ENCODE results near the gene MAGEA1.

The MAGEA1 gene

GRCh38 chrX:153153516-153153915 lies 25.6 kb upstream of the MAGEA1 start:
- no peaks in the 10 kb centered on the region for H3K79me1 ChIP-seq (ENCODE audit: low read depth, low read length)
- H3K23ac ChIP-seq (ENCODE audit: low read depth, low read length, poor library complexity), result no peak overlapping the region
- no peaks in the 10 kb centered on the region for H3K36me3 ChIP-seq (replicated peaks in 1 of 2; ENCODE audit: control insufficient read depth in 2 of 2, insufficient read depth in 2 of 2, low read length in 2 of 2)
- no peak overlapping the region for H3K4me2 ChIP-seq (ENCODE audit: insufficient read depth, low read length, poor library complexity, severe bottlenecking)
- no peak overlapping the region for H3K14ac ChIP-seq (ENCODE audit: low read length)
- H4K8ac ChIP-seq (ENCODE audit: low read depth, low read length), result no peak overlapping the region
- H2BK120ac ChIP-seq (ENCODE audit: low read depth, low read length), result no peak overlapping the region
- H3K4me1 ChIP-seq (ENCODE audit: control insufficient read depth in 2 of 2, insufficient read depth in 1 of 2, low read depth in 1 of 2, low read length in 2 of 2), result no peaks in the 10 kb centered on the region
- no peak overlapping the region for H2BK12ac ChIP-seq (ENCODE audit: low read length)
- no peak overlapping the region for H4K91ac ChIP-seq (ENCODE audit: low read depth, low read length, poor library complexity)
- DNase-seq (ENCODE audit: low spot score), result no peak
- no peaks in the 10 kb centered on the region for H3K9me3 ChIP-seq (replicated peaks in 1 of 2; ENCODE audit: control insufficient read depth in 2 of 2, insufficient read depth in 1 of 2, low read depth in 1 of 2, low read length in 2 of 2)
- no peak overlapping the region for H3K9ac ChIP-seq (ENCODE audit: low read depth, low read length, poor library complexity)
- H2BK5ac ChIP-seq (ENCODE audit: low read length), result no peak overlapping the region
- no peak overlapping the region for H3K4me3 ChIP-seq (ENCODE audit: low read length in 2 of 2)
- no peak overlapping the region for H2BK15ac ChIP-seq (ENCODE audit: low read length)
- no peak overlapping the region for H3K4ac ChIP-seq (ENCODE audit: low read length)
- H2AFZ ChIP-seq (ENCODE audit: low read length), result no peak overlapping the region
- no CpG with 5 or more reads among the region's 3 CpGs for WGBS, 2 donors (ENCODE audit: extremely low coverage in 2 of 2, insufficient read length in 2 of 2, insufficient replicate concordance in 1 of 2)
- no peak overlapping the region for H3K18ac ChIP-seq (ENCODE audit: low read length)
- H3K27ac ChIP-seq (replicated peaks; ENCODE audit: low read length), result no peak overlapping the region
- H2AK5ac ChIP-seq (ENCODE audit: low read depth, low read length), result no peak overlapping the region
- H3K27me3 ChIP-seq (ENCODE audit: control insufficient read depth in 3 of 3, insufficient read depth in 3 of 3, low read depth in 1 of 3, low read length in 3 of 3), result peaks cover 0 to 22% (median 0%) of the 10 kb centered on the region in 3 experiments

GRCh38 chrX:153157450-153157849 lies 21.6 kb upstream of the MAGEA1 start:
- Histone ChIP-seq H3K9ac (ENCODE audit: low read depth, low read length, poor library complexity) (no peak overlapping the region), H2BK15ac (ENCODE audit: low read length) (no peak overlapping the region), H3K4me1 (ENCODE audit: control insufficient read depth in 2 of 2, insufficient read depth in 1 of 2, low read depth in 1 of 2, low read length in 2 of 2) (no peaks in the 10 kb centered on the region), H4K91ac (ENCODE audit: low read depth, low read length, poor library complexity) (no peak overlapping the region), H4K8ac (ENCODE audit: low read depth, low read length) (no peak overlapping the region), H3K27me3 (ENCODE audit: control insufficient read depth in 3 of 3, insufficient read depth in 3 of 3, low read depth in 1 of 3, low read length in 3 of 3) (peaks cover 0 to 32% (median 0%) of the 10 kb centered on the region in 3 experiments), H2BK5ac (ENCODE audit: low read length) (no peak overlapping the region), H3K9me3 (replicated peaks in 1 of 2; ENCODE audit: control insufficient read depth in 2 of 2, insufficient read depth in 1 of 2, low read depth in 1 of 2, low read length in 2 of 2) (no peaks in the 10 kb centered on the region), H3K4ac (ENCODE audit: low read length) (no peak overlapping the region), H3K79me1 (ENCODE audit: low read depth, low read length) (no peaks in the 10 kb centered on the region), H3K18ac (ENCODE audit: low read length) (no peak overlapping the region), H2AK5ac (ENCODE audit: low read depth, low read length) (no peak overlapping the region), H3K4me2 (ENCODE audit: insufficient read depth, low read length, poor library complexity, severe bottlenecking) (no peak overlapping the region), H3K27ac (replicated peaks; ENCODE audit: low read length) (no peak overlapping the region), H2BK12ac (ENCODE audit: low read length) (no peak overlapping the region), H3K14ac (ENCODE audit: low read length) (no peak overlapping the region), H3K4me3 (ENCODE audit: low read length in 2 of 2) (no peak overlapping the region), H2AFZ (ENCODE audit: low read length) (no peak overlapping the region), H2BK120ac (ENCODE audit: low read depth, low read length) (no peak overlapping the region), H3K23ac (ENCODE audit: low read depth, low read length, poor library complexity) (no peak overlapping the region), H3K36me3 (replicated peaks in 1 of 2; ENCODE audit: control insufficient read depth in 2 of 2, insufficient read depth in 2 of 2, low read length in 2 of 2) (no peaks in the 10 kb centered on the region)
- DNase-seq (ENCODE audit: low spot score), result no peak
- WGBS, 2 donors (ENCODE audit: extremely low coverage in 2 of 2, insufficient read length in 2 of 2, insufficient replicate concordance in 1 of 2), result no CpG with 5 or more reads among the region's 5 CpGs

GRCh38 chrX:153158319-153158718 lies 20.8 kb upstream of the MAGEA1 start:
- no peak for DNase-seq (ENCODE audit: low spot score)
- Histone ChIP-seq H2BK15ac (ENCODE audit: low read length) (no peak overlapping the region), H3K36me3 (replicated peaks in 1 of 2; ENCODE audit: control insufficient read depth in 2 of 2, insufficient read depth in 2 of 2, low read length in 2 of 2) (no peaks in the 10 kb centered on the region), H3K18ac (ENCODE audit: low read length) (no peak overlapping the region), H3K9me3 (replicated peaks in 1 of 2; ENCODE audit: control insufficient read depth in 2 of 2, insufficient read depth in 1 of 2, low read depth in 1 of 2, low read length in 2 of 2) (no peaks in the 10 kb centered on the region), H3K23ac (ENCODE audit: low read depth, low read length, poor library complexity) (no peak overlapping the region), H2BK12ac (ENCODE audit: low read length) (no peak overlapping the region), H4K8ac (ENCODE audit: low read depth, low read length) (no peak overlapping the region), H2AFZ (ENCODE audit: low read length) (no peak overlapping the region), H2AK5ac (ENCODE audit: low read depth, low read length) (no peak overlapping the region), H3K4me2 (ENCODE audit: insufficient read depth, low read length, poor library complexity, severe bottlenecking) (no peak overlapping the region), H3K79me1 (ENCODE audit: low read depth, low read length) (no peaks in the 10 kb centered on the region), H2BK5ac (ENCODE audit: low read length) (no peak overlapping the region), H3K4me3 (ENCODE audit: low read length in 2 of 2) (no peak overlapping the region), H4K91ac (ENCODE audit: low read depth, low read length, poor library complexity) (no peak overlapping the region), H2BK120ac (ENCODE audit: low read depth, low read length) (no peak overlapping the region), H3K4ac (ENCODE audit: low read length) (no peak overlapping the region), H3K4me1 (ENCODE audit: control insufficient read depth in 2 of 2, insufficient read depth in 1 of 2, low read depth in 1 of 2, low read length in 2 of 2) (no peaks in the 10 kb centered on the region), H3K27me3 (ENCODE audit: control insufficient read depth in 3 of 3, insufficient read depth in 3 of 3, low read depth in 1 of 3, low read length in 3 of 3) (peaks cover 0 to 33% (median 0%) of the 10 kb centered on the region in 3 experiments), H3K14ac (ENCODE audit: low read length) (no peak overlapping the region), H3K27ac (replicated peaks; ENCODE audit: low read length) (no peak overlapping the region), H3K9ac (ENCODE audit: low read depth, low read length, poor library complexity) (no peak overlapping the region)
- 100% methylated on average over 1 of the region's 7 CpGs for WGBS, 2 donors (ENCODE audit: extremely low coverage in 2 of 2, insufficient read length in 2 of 2, insufficient replicate concordance in 1 of 2)

- Histone ChIP-seq H3K27me3 (ENCODE audit: control insufficient read depth in 3 of 3, insufficient read depth in 3 of 3, low read depth in 1 of 3, low read length in 3 of 3) (peaks cover 0 to 33% (median 0%) of the 10 kb centered on the region in 3 experiments), H4K8ac (ENCODE audit: low read depth, low read length) (no peak overlapping the region), H2BK15ac (ENCODE audit: low read length) (no peak overlapping the region), H4K91ac (ENCODE audit: low read depth, low read length, poor library complexity) (no peak overlapping the region), H2AK5ac (ENCODE audit: low read depth, low read length) (no peak overlapping the region), H3K27ac (replicated peaks; ENCODE audit: low read length) (no peak overlapping the region), H3K9me3 (replicated peaks in 1 of 2; ENCODE audit: control insufficient read depth in 2 of 2, insufficient read depth in 1 of 2, low read depth in 1 of 2, low read length in 2 of 2) (no peaks in the 10 kb centered on the region), H2BK12ac (ENCODE audit: low read length) (no peak overlapping the region), H3K23ac (ENCODE audit: low read depth, low read length, poor library complexity) (no peak overlapping the region), H3K18ac (ENCODE audit: low read length) (no peak overlapping the region), H3K4ac (ENCODE audit: low read length) (no peak overlapping the region), H2BK5ac (ENCODE audit: low read length) (no peak overlapping the region), H3K36me3 (replicated peaks in 1 of 2; ENCODE audit: control insufficient read depth in 2 of 2, insufficient read depth in 2 of 2, low read length in 2 of 2) (no peaks in the 10 kb centered on the region), H3K4me1 (ENCODE audit: control insufficient read depth in 2 of 2, insufficient read depth in 1 of 2, low read depth in 1 of 2, low read length in 2 of 2) (no peaks in the 10 kb centered on the region), H3K79me1 (ENCODE audit: low read depth, low read length) (no peaks in the 10 kb centered on the region), H3K9ac (ENCODE audit: low read depth, low read length, poor library complexity) (no peak overlapping the region), H3K4me2 (ENCODE audit: insufficient read depth, low read length, poor library complexity, severe bottlenecking) (no peak overlapping the region), H3K14ac (ENCODE audit: low read length) (no peak overlapping the region), H3K4me3 (ENCODE audit: low read length in 2 of 2) (no peak overlapping the region), H2BK120ac (ENCODE audit: low read depth, low read length) (no peak overlapping the region), H2AFZ (ENCODE audit: low read length) (no peak overlapping the region)
- DNase-seq (ENCODE audit: low spot score), result no peak
- no CpG with 5 or more reads among the region's 5 CpGs for WGBS, 2 donors (ENCODE audit: extremely low coverage in 2 of 2, insufficient read length in 2 of 2, insufficient replicate concordance in 1 of 2)
Observed at GRCh38 chrX:153161952-153162351, 17.1 kb upstream of the MAGEA1 start.

Data from neuronal stem cell (in vitro differentiated cells).